ENCODE measurements around the gene EMILIN1. TPM values are rescaled to one million over a fixed set of nuclear protein-coding genes. Genes with fewer than 3 reads are reported as not detected.

EMILIN1 gene
- total RNA-seq, 1 donor = 137 TPM

DNA sequence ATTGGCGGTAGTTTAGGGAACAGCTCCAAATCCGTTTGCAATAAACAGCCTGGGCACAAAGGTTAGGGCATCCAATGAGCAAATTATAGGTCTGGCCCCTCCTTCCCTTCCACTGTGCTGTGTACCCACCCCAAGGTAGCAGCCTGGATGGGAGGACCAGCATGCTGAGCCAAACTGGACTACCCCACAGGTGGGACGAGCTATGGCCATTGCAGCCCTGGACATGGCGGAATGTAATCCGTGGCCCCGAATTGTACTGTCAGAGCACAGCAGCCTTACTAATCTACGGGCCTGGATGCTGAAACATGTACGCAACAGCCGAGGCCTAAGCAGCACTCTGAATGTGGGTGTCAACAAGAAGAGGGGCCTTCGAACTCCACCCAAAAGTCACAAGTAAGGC lies 20.2 kb upstream of the EMILIN1 start:
- TF ChIP-seq, protein P1, sequence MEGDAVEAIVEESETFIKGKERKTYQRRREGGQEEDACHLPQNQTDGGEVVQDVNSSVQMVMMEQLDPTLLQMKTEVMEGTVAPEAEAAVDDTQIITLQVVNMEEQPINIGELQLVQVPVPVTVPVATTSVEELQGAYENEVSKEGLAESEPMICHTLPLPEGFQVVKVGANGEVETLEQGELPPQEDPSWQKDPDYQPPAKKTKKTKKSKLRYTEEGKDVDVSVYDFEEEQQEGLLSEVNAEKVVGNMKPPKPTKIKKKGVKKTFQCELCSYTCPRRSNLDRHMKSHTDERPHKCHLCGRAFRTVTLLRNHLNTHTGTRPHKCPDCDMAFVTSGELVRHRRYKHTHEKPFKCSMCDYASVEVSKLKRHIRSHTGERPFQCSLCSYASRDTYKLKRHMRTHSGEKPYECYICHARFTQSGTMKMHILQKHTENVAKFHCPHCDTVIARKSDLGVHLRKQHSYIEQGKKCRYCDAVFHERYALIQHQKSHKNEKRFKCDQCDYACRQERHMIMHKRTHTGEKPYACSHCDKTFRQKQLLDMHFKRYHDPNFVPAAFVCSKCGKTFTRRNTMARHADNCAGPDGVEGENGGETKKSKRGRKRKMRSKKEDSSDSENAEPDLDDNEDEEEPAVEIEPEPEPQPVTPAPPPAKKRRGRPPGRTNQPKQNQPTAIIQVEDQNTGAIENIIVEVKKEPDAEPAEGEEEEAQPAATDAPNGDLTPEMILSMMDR (IDR thresholded peaks at IDR 0.05; ENCODE audit: extremely low read depth, low read depth, low read length) = no peak
- Histone ChIP-seq H3K27me3 (ENCODE audit: insufficient read depth, low read length) (no peaks in the 10 kb centered on the region), H3K27ac (ENCODE audit: low read depth, low read length) (no peak overlapping the region), H2AFZ (ENCODE audit: low read length) (no peak overlapping the region), H3K79me2 (ENCODE audit: insufficient read depth, low read length) (no peaks in the 10 kb centered on the region), H3K9me3 (ENCODE audit: low read depth, low read length) (no peaks in the 10 kb centered on the region), H3K36me3 (ENCODE audit: insufficient read depth, low read length) (peaks cover 54% of the 10 kb centered on the region), H3K4me2 (ENCODE audit: insufficient read depth, low read length) (no peak overlapping the region), H3K4me1 (ENCODE audit: insufficient read depth, low read length) (no peaks in the 10 kb centered on the region), H3K4me3 (ENCODE audit: insufficient read depth, low read length) (no peak overlapping the region), H4K20me1 (ENCODE audit: insufficient read depth, low read length) (peaks cover 3% of the 10 kb centered on the region)
- no peak for DNase-seq (ENCODE audit: insufficient read length, low spot score, missing footprints)

- H3K4me3 ChIP-seq (ENCODE audit: insufficient read depth, low read length) = no peak overlapping the region
- H3K4me1 ChIP-seq (ENCODE audit: insufficient read depth, low read length) = peaks cover 5% of the 10 kb centered on the region
- no peaks in the 10 kb centered on the region for H3K9me3 ChIP-seq (ENCODE audit: low read depth, low read length)
- no peak overlapping the region for H2AFZ ChIP-seq (ENCODE audit: low read length)
- TF ChIP-seq, protein P1 (IDR thresholded peaks at IDR 0.05; ENCODE audit: extremely low read depth, low read depth, low read length) = no peak
- peaks cover 3% of the 10 kb centered on the region for H3K79me2 ChIP-seq (ENCODE audit: insufficient read depth, low read length)
- H4K20me1 ChIP-seq (ENCODE audit: insufficient read depth, low read length) = peaks cover 8% of the 10 kb centered on the region
- no peak overlapping the region for H3K27ac ChIP-seq (ENCODE audit: low read depth, low read length)
- peaks cover 48% of the 10 kb centered on the region for H3K36me3 ChIP-seq (ENCODE audit: insufficient read depth, low read length)
- no peak for DNase-seq (ENCODE audit: insufficient read length, low spot score, missing footprints)
- no peaks in the 10 kb centered on the region for H3K27me3 ChIP-seq (ENCODE audit: insufficient read depth, low read length)
- H3K4me2 ChIP-seq (ENCODE audit: insufficient read depth, low read length) = no peak overlapping the region
Observed at GRCh38 chr2:27059141-27059820, 19.1 kb upstream of the EMILIN1 start.

- H3K9me3 ChIP-seq (ENCODE audit: low read depth, low read length) = no peaks in the 10 kb centered on the region
- peaks cover 5% of the 10 kb centered on the region for H3K79me2 ChIP-seq (ENCODE audit: insufficient read depth, low read length)
- H3K27me3 ChIP-seq (ENCODE audit: insufficient read depth, low read length) = no peaks in the 10 kb centered on the region
- no peak overlapping the region for H2AFZ ChIP-seq (ENCODE audit: low read length)
- no peak overlapping the region for H3K4me3 ChIP-seq (ENCODE audit: insufficient read depth, low read length)
- peaks cover 8% of the 10 kb centered on the region for H4K20me1 ChIP-seq (ENCODE audit: insufficient read depth, low read length)
- no peak for DNase-seq (ENCODE audit: insufficient read length, low spot score, missing footprints)
- peaks cover 43% of the 10 kb centered on the region for H3K36me3 ChIP-seq (ENCODE audit: insufficient read depth, low read length)
- H3K4me2 ChIP-seq (ENCODE audit: insufficient read depth, low read length) = no peak overlapping the region
- TF ChIP-seq, protein P1 (IDR thresholded peaks at IDR 0.05; ENCODE audit: extremely low read depth, low read depth, low read length) = no peak
- peaks cover 5% of the 10 kb centered on the region for H3K4me1 ChIP-seq (ENCODE audit: insufficient read depth, low read length)
- H3K27ac ChIP-seq (ENCODE audit: low read depth, low read length) = no peak overlapping the region
Observed at GRCh38 chr2:27060323-27060722, 18.1 kb upstream of the EMILIN1 start.

GRCh38 chr2:27065128-27065527 lies 13.3 kb upstream of the EMILIN1 start:
- Histone ChIP-seq H3K36me3 (ENCODE audit: insufficient read depth, low read length) (peaks cover 50% of the 10 kb centered on the region), H3K27ac (ENCODE audit: low read depth, low read length) (no peak overlapping the region), H3K9me3 (ENCODE audit: low read depth, low read length) (no peaks in the 10 kb centered on the region), H3K4me3 (ENCODE audit: insufficient read depth, low read length) (no peak overlapping the region), H3K4me1 (ENCODE audit: insufficient read depth, low read length) (peaks cover 23% of the 10 kb centered on the region), H3K79me2 (ENCODE audit: insufficient read depth, low read length) (peaks cover 42% of the 10 kb centered on the region), H2AFZ (ENCODE audit: low read length) (no peak overlapping the region), H3K4me2 (ENCODE audit: insufficient read depth, low read length) (no peak overlapping the region), H3K27me3 (ENCODE audit: insufficient read depth, low read length) (no peaks in the 10 kb centered on the region), H4K20me1 (ENCODE audit: insufficient read depth, low read length) (peaks cover 33% of the 10 kb centered on the region)
- TF ChIP-seq, protein P1 (IDR thresholded peaks at IDR 0.05; ENCODE audit: extremely low read depth, low read depth, low read length) = no peak
- no peak for DNase-seq (ENCODE audit: insufficient read length, low spot score, missing footprints)

Measured in osteoblast (primary cell).